CD14-positive monocyte (primary cell): ENCODE measurements around the gene IL17D. TPM values are rescaled to one million over a fixed set of nuclear protein-coding genes. Genes with fewer than 3 reads are reported as not detected.

Experiments
- DNase-seq, 3 donors: peaks; one replicate each; pipeline ENCODE4 v3.0.0-alpha.2; 2011 to 2022
- H2AFZ ChIP-seq: 2 replicates; pipeline ENCODE4 v1.6.0; 2012; ENCODE audit warnings: mild to moderate bottlenecking, low read depth, low read length, inconsistent platforms; ENCODE audit not compliant: insufficient read depth, poor library complexity, severe bottlenecking
- H3K27ac ChIP-seq, 2 donors: 1 replicate in 1 of 2; 2 replicates in 1 of 2; pipeline ENCODE4 v1.5.1; 2012 to 2013; ENCODE audit warnings: low read length in 2 of 2, control low read depth in 1 of 2, inconsistent platforms in 1 of 2, low read depth in 1 of 2, mild to moderate bottlenecking in 1 of 2
- H3K27me3 ChIP-seq, 2 donors: one replicate each; pipeline versions ENCODE4 v1.6.0 to v1.6.1; 2011 to 2013; ENCODE audit warnings: low read length in 2 of 2; ENCODE audit not compliant: control insufficient read depth in 2 of 2, insufficient read depth in 2 of 2
- H3K36me3 ChIP-seq, 2 donors: replicated peaks in 1 of 2; 1 replicate in 1 of 2; 2 replicates in 1 of 2; pipeline versions ENCODE4 v1.5.1 to v1.6.1; 2012 to 2013; ENCODE audit warnings: low read length in 2 of 2, control low read depth in 1 of 2, inconsistent platforms in 1 of 2, mild to moderate bottlenecking in 1 of 2; ENCODE audit not compliant: insufficient read depth in 2 of 2, control insufficient read depth in 1 of 2
- H3K4me1 ChIP-seq, 2 donors: 1 replicate in 1 of 2; 2 replicates in 1 of 2; pipeline versions ENCODE4 v1.5.1 to v1.6.1; 2012 to 2013; ENCODE audit warnings: low read length in 2 of 2, control low read depth in 1 of 2, inconsistent platforms in 1 of 2, mild to moderate bottlenecking in 1 of 2, moderate library complexity in 1 of 2; ENCODE audit not compliant: insufficient read depth in 2 of 2, control insufficient read depth in 1 of 2
- H3K4me2 ChIP-seq: replicated peaks from 2 replicates; pipeline ENCODE3; 2012; ENCODE audit warnings: low read length, moderate library complexity, mild to moderate bottlenecking; ENCODE audit not compliant: poor library complexity, severe bottlenecking; ENCODE audit errors: extremely low read depth
- H3K4me3 ChIP-seq, 3 experiments: fragments of 200-600 bp in 1 of 3; sonication (generic) in 1 of 3; replicated peaks in 1 of 3; 1 replicate in 2 of 3; 2 replicates in 1 of 3; pipeline ENCODE4 v1.5.1; 2011 to 2013; ENCODE audit warnings: low read length in 3 of 3, mild to moderate bottlenecking in 3 of 3, control low read depth in 2 of 3, low read depth in 2 of 3, inconsistent platforms in 1 of 3, moderate library complexity in 1 of 3
- H3K79me2 ChIP-seq: 2 replicates; pipeline ENCODE4 v1.6.0; 2012; ENCODE audit warnings: mild to moderate bottlenecking, control low read depth, inconsistent platforms, low read length, moderate library complexity; ENCODE audit not compliant: insufficient read depth
- H3K9ac ChIP-seq: 2 replicates; pipeline ENCODE4 v1.6.0; 2017; ENCODE audit warnings: low read length, mild to moderate bottlenecking; ENCODE audit not compliant: insufficient read depth, poor library complexity, severe bottlenecking
- H3K9me3 ChIP-seq, 2 donors: replicated peaks in 1 of 2; 1 replicate in 1 of 2; 2 replicates in 1 of 2; pipeline versions ENCODE4 v1.5.1 to v1.6.1; 2012 to 2013; ENCODE audit warnings: low read length in 2 of 2, control low read depth in 1 of 2; ENCODE audit not compliant: control insufficient read depth in 1 of 2, insufficient read depth in 1 of 2
- H4K20me1 ChIP-seq: 2 replicates; pipeline ENCODE4 v1.6.0; 2012; ENCODE audit warnings: mild to moderate bottlenecking, low read length, control low read depth, moderate library complexity; ENCODE audit not compliant: insufficient read depth
- H3K27ac Mint-ChIP-seq, 7 donors: one replicate each; pipeline ENCODE4 v1.8.0; 2020; ENCODE audit warnings: mild to moderate bottlenecking in 7 of 7, mixed read lengths in 7 of 7, moderate library complexity in 6 of 7, inconsistent platforms in 2 of 7
- H3K27me3 Mint-ChIP-seq, 3 donors: one replicate each; pipeline ENCODE4 v1.8.0; 2021 to 2022; ENCODE audit warnings: low read depth in 3 of 3, mild to moderate bottlenecking in 3 of 3, mixed read lengths in 3 of 3, moderate library complexity in 3 of 3, inconsistent platforms in 1 of 3
- H3K36me3 Mint-ChIP-seq, 2 donors: one replicate each; pipeline ENCODE4 v1.8.0; 2020; ENCODE audit warnings: mixed read lengths in 2 of 2, inconsistent platforms in 1 of 2, mild to moderate bottlenecking in 1 of 2
- H3K4me1 Mint-ChIP-seq: one replicate; pipeline ENCODE4 v1.8.0; 2020; ENCODE audit warnings: mild to moderate bottlenecking, mixed read lengths
- H3K4me3 Mint-ChIP-seq, 2 donors: one replicate each; pipeline ENCODE4 v1.8.0; 2020; ENCODE audit warnings: mild to moderate bottlenecking in 2 of 2, mixed read lengths in 2 of 2, moderate library complexity in 1 of 2
- H3K9me3 Mint-ChIP-seq, 7 donors: one replicate each; pipeline ENCODE4 v1.8.0; 2020 to 2022; ENCODE audit warnings: mixed read lengths in 7 of 7, mild to moderate bottlenecking in 6 of 7, moderate library complexity in 6 of 7, inconsistent platforms in 2 of 7
- CTCF ChIP-seq: fragments of 200-600 bp; IDR thresholded peaks from one replicate; pipeline ENCODE4 v1.8.0; 2022; ENCODE audit warnings: antibody characterized with exemption, mild to moderate bottlenecking
- WGBS: methylation state at CpG from one replicate; pipeline ENCODE4 v1.1.5; 2013; ENCODE audit warnings: missing lambda C conversion rate; ENCODE audit not compliant: insufficient coverage; 5-methylcytosine and 5-hydroxymethylcytosine counted together
- intact Hi-C, 2 donors: fragments of 100-400 bp; cut with micrococcal nuclease; formaldehyde crosslinking; loops; one replicate each; pipeline versions ENCODE4 v1.15.0 to v1.15.1; 2023
- polyA plus RNA-seq, 3 donors: library from polyadenylated mRNA; depleted of rRNA in 1 of 3; unstranded in 2 of 3; stranded (reverse) in 1 of 3; fragments of 300-500 nt in 2 of 3; fragments of >200 nt in 1 of 3; fragmentation: Illumina TruSeq in 2 of 3; gene quantifications; 1 replicate in 2 of 3; 2 replicates in 1 of 3; pipeline ENCODE4 v1.2.3, GENCODE V29; 2012 to 2021

IL17D gene
- polyA plus RNA-seq, 3 donors, result not detected

GRCh38 chr13:20658451-20659040, 45.0 kb upstream of the IL17D start:
- Mint-ChIP-seq H3K4me3 (no peak overlapping the region), H3K36me3 (peaks cover 3 to 12% of the 10 kb centered on the region in 2 donors), H3K9me3 (no peaks in the 10 kb centered on the region), H3K4me1 (no peaks in the 10 kb centered on the region), H3K27ac (no peak overlapping the region), H3K27me3 (no peaks in the 10 kb centered on the region)
- H3K4me2 ChIP-seq, result no peak overlapping the region
- H3K9ac ChIP-seq, result no peak overlapping the region
- no CpG with 5 or more reads among the region's 5 CpGs for WGBS
- H3K79me2 ChIP-seq, result no peaks in the 10 kb centered on the region
- no peak overlapping the region for H3K27ac ChIP-seq
- no peak overlapping the region for H2AFZ ChIP-seq
- no peaks in the 10 kb centered on the region for H3K36me3 ChIP-seq
- no peak overlapping the region for H3K4me3 ChIP-seq
- intact Hi-C loops, result no loop called here
- no peaks in the 10 kb centered on the region for H3K9me3 ChIP-seq
- H3K4me1 ChIP-seq, result no peaks in the 10 kb centered on the region
- no peak for TF ChIP-seq CTCF
- H3K27me3 ChIP-seq, result no peaks in the 10 kb centered on the region
- H4K20me1 ChIP-seq, result no peaks in the 10 kb centered on the region
- DNase-seq, result no peak

DNA sequence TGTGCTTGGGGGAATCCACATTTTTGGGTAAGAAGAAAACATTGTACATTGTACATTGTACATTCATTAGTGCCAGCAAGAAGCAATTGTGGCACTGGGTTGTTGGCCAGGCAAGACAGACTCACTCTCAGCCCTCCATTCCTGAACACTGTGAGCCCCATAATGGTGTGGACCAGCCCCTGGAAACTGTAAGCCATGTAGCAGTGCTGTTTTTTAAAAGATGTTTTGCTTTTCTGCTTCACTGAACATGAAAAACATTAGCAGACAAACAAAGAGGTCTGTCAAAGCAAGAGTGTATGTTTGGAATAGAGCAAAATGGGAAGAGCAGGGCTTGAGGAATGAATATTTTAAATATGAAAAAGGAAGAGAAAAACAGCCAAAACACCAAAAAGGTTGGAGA, 39.1 kb upstream of the IL17D start:
- Mint-ChIP-seq H3K27ac (no peak overlapping the region), H3K4me1 (no peaks in the 10 kb centered on the region), H3K9me3 (peaks cover 0 to 2% (median 0%) of the 10 kb centered on the region in 7 donors), H3K27me3 (peaks cover 0 to 1% (median 0%) of the 10 kb centered on the region in 3 donors), H3K4me3 (no peak overlapping the region), H3K36me3 (peaks cover 0 to 8% of the 10 kb centered on the region in 2 donors)
- Histone ChIP-seq H3K4me2 (no peak overlapping the region), H3K4me1 (no peaks in the 10 kb centered on the region), H4K20me1 (no peaks in the 10 kb centered on the region), H3K36me3 (no peaks in the 10 kb centered on the region), H3K9me3 (no peaks in the 10 kb centered on the region), H2AFZ (no peak overlapping the region), H3K27ac (no peak overlapping the region), H3K27me3 (no peaks in the 10 kb centered on the region), H3K9ac (no peak overlapping the region), H3K4me3 (no peak overlapping the region), H3K79me2 (no peaks in the 10 kb centered on the region)
- TF ChIP-seq CTCF, result no peak
- DNase-seq, result no peak
- intact Hi-C loops, result no loop called here
